ENCODE measurements around the gene SF1. TPM values are rescaled to one million over a fixed set of nuclear protein-coding genes. Genes with fewer than 3 reads are reported as not detected.

Gene SF1
- total RNA-seq, 2 experiments from 2014 or later = 247 to 535 TPM

DNA sequence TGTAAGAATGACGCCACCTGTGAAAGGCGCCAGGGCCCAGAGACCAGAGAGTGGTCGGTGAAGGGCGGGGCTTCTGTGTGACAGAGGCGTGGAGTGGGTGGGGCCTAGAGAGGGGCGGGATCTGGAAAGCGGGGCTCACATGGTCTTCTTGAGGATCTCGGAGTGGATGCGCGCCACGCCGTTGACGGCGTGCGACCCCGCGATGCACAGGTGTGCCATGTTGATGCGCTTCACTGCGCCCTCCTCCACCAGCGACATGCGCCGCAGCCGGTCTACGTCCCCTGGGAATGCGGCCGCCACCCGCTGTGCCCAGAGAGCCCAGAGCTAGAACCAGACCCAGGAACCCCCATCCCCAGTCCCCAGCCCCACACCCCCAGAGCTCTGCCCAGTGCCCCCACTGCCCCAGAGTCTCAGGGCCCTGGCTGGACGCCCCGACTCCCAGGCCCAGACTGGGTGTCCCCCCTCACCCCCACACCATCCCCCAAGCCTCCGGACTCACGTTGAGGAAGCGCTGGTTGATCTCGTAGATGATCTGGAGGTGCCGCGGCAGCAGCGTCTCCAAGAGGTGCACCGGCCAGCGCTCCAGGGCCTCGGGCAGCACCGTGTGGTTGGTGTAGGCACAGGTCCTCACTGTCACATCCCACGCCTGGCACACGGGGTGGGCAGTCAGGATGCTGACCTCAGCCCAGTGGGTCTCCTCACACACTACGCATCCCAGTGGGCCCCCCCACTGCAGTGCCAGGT, 24.8 kb downstream of the SF1 start:
- ChIA-PET CTCF (ENCODE audit: unreplicated experiment) (no interaction called here), POLR2A (interaction anchor here (0.6 kb wide), 1 partner anchor 28 kb away, joined by 3 read pairs; no protein-coding TSS in a partner anchor)
- no TSS peak for BruUV-seq (replicated peaks)

GRCh38 chr11:64753019-64753379, 25.3 kb downstream of the SF1 start:
- BruUV-seq (replicated peaks) = no TSS peak
- H3K9me3 ChIP-seq (ENCODE audit: low read length) = no peaks in the 10 kb centered on the region
- no peak for DNase-seq (ENCODE audit: low spot score)
- ChIA-PET POLR2A (no interaction called here), CTCF (ENCODE audit: unreplicated experiment) (no interaction called here)
- no peak overlapping the region for H3K27ac ChIP-seq (ENCODE audit: low read depth, low read length, poor library complexity, severe bottlenecking)
- H3K9me2 ChIP-seq (ENCODE audit: insufficient read depth, low read length) = no peaks in the 10 kb centered on the region
- H3K4me3 ChIP-seq (ENCODE audit: low read depth, low read length, poor library complexity, severe bottlenecking) = no peak overlapping the region
- no peak overlapping the region for H3K4me2 ChIP-seq (ENCODE audit: low read length)
- H4K20me1 ChIP-seq (ENCODE audit: insufficient read depth, low read length) = no peaks in the 10 kb centered on the region
- no peak for TF ChIP-seq CTCF (conservative IDR thresholded peaks at IDR 0.05; ENCODE audit: low read length)
- no peak for TF ChIP-seq EZH2phosphoT487 (IDR thresholded peaks at IDR 0.05; ENCODE audit: borderline replicate concordance, low read depth, low read length)
- no peaks in the 10 kb centered on the region for H3K79me2 ChIP-seq (ENCODE audit: insufficient read depth, low read depth, low read length)
- intact Hi-C loops (cut with micrococcal nuclease; ENCODE audit: unreplicated experiment) = no loop called here
- peaks cover 5% of the 10 kb centered on the region for H3K4me1 ChIP-seq (ENCODE audit: insufficient read depth, low read length, poor library complexity, severe bottlenecking)
- H3K36me3 ChIP-seq (ENCODE audit: insufficient read depth, low read length) = no peaks in the 10 kb centered on the region
- no peak overlapping the region for H2AFZ ChIP-seq (ENCODE audit: low read length)

More for the DNA sequence above, 24.8 kb downstream of the SF1 start:
- H3K4me3 ChIP-seq (ENCODE audit: low read depth, low read length, poor library complexity, severe bottlenecking) = no peak overlapping the region
- H3K4me1 ChIP-seq (ENCODE audit: insufficient read depth, low read length, poor library complexity, severe bottlenecking) = peaks cover 5% of the 10 kb centered on the region
- no peak for DNase-seq (ENCODE audit: low spot score)
- H3K27ac ChIP-seq (ENCODE audit: low read depth, low read length, poor library complexity, severe bottlenecking) = no peak overlapping the region
- H4K20me1 ChIP-seq (ENCODE audit: insufficient read depth, low read length) = no peaks in the 10 kb centered on the region
- H3K36me3 ChIP-seq (ENCODE audit: insufficient read depth, low read length) = no peaks in the 10 kb centered on the region
- H3K4me2 ChIP-seq (ENCODE audit: low read length) = no peak overlapping the region
- no peaks in the 10 kb centered on the region for H3K9me3 ChIP-seq (ENCODE audit: low read length)
- H3K79me2 ChIP-seq (ENCODE audit: insufficient read depth, low read depth, low read length) = no peaks in the 10 kb centered on the region
- no peak overlapping the region for H2AFZ ChIP-seq (ENCODE audit: low read length)
- intact Hi-C loops (cut with micrococcal nuclease; ENCODE audit: unreplicated experiment) = no loop called here
- TF ChIP-seq EZH2phosphoT487 (IDR thresholded peaks at IDR 0.05; ENCODE audit: borderline replicate concordance, low read depth, low read length) (no peak), CTCF (conservative IDR thresholded peaks at IDR 0.05; ENCODE audit: low read length) (no peak)
- H3K9me2 ChIP-seq (ENCODE audit: insufficient read depth, low read length) = no peaks in the 10 kb centered on the region

DNA sequence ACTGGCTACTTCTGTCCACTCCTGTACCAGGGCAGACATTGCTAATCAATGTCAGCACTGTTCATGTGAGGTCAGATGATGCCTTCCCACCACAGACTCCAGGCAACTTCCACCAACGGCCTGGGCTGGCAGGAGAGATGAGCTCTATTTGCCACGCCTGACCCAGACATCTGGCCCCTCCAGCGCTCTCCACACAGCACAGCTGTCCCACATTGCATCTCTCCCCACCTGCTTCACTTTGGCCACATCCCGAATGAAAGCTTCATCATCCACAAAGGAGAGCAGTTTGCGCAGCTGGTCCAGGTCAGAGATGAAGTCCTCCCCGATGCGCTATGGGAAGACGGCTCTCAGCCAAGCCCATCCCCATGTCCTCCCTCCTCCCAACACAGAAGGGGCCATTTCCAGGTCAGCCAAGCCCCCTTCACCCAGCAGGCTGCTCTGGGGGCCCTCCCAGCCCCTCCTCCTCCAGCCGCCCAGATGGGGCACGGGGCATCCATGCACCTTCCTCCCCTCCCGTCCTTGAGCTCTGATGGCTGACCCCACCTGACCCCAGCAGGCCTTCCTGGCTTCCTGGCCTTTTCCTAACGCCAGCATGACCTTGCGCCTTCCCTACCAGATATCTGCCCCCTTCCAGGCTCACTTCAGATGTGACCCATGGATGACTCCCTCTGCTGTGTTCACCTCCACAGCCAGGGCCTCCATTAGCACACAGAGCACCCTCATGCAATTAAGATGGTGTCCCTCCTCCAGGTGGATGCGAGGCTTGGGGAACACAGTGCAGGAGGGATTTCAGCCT, 26.0 kb downstream of the SF1 start:
- CTCF ChIA-PET (ENCODE audit: unreplicated experiment) = no interaction called here
- no TSS peak for BruUV-seq (replicated peaks)
- Histone ChIP-seq H2AFZ (ENCODE audit: low read length) (no peak overlapping the region), H3K9me3 (ENCODE audit: low read length) (no peaks in the 10 kb centered on the region), H4K20me1 (ENCODE audit: insufficient read depth, low read length) (no peaks in the 10 kb centered on the region), H3K9me2 (ENCODE audit: insufficient read depth, low read length) (no peaks in the 10 kb centered on the region), H3K4me1 (ENCODE audit: insufficient read depth, low read length, poor library complexity, severe bottlenecking) (peaks cover 7% of the 10 kb centered on the region), H3K4me3 (ENCODE audit: low read depth, low read length, poor library complexity, severe bottlenecking) (no peak overlapping the region), H3K79me2 (ENCODE audit: insufficient read depth, low read depth, low read length) (no peaks in the 10 kb centered on the region), H3K27ac (ENCODE audit: low read depth, low read length, poor library complexity, severe bottlenecking) (no peak overlapping the region), H3K36me3 (ENCODE audit: insufficient read depth, low read length) (no peaks in the 10 kb centered on the region), H3K4me2 (ENCODE audit: low read length) (no peak overlapping the region)
- POLR2A ChIA-PET = no interaction called here
- intact Hi-C loops (cut with micrococcal nuclease; ENCODE audit: unreplicated experiment) = no loop called here
- TF ChIP-seq CTCF (conservative IDR thresholded peaks at IDR 0.05; ENCODE audit: low read length) (no peak), EZH2phosphoT487 (IDR thresholded peaks at IDR 0.05; ENCODE audit: borderline replicate concordance, low read depth, low read length) (no peak)
- DNase-seq (ENCODE audit: low spot score) = no peak
